ENCODE results near the gene BAG5. TPM values are rescaled to one million over a fixed set of nuclear protein-coding genes. Genes with fewer than 3 reads are reported as not detected.

BAG5 gene
- total and polyA plus RNA-seq, 2 of the 4 experiments (the other 2 are of a cell fraction), result 6.7 to 22.2 TPM

- BruUV-seq (replicated peaks), result no TSS peak
- in situ Hi-C loops (cut with MboI; ENCODE audit: low sequenced_read_pairs) (no loop called here), dilution Hi-C loops (cut with HindIII; ENCODE audit: low sequenced_read_pairs, unreplicated experiment) (no loop called here), intact Hi-C loops (cut with micrococcal nuclease) (no loop called here)
- no peak overlapping the region for H3K14ac ChIP-seq (replicated peaks; ENCODE audit: low read depth, low read length)
- no peak overlapping the region for H2BK15ac ChIP-seq (ENCODE audit: low read depth, low read length)
- no peak overlapping the region for H4K91ac ChIP-seq (ENCODE audit: insufficient read depth, low read depth, low read length)
- H3K18ac ChIP-seq (ENCODE audit: low read depth, low read length), result no peak overlapping the region
- peaks cover 11% of the 10 kb centered on the region; the same call in 1 of the 2 replicates for H3K36me3 ChIP-seq (ENCODE audit: control insufficient read depth, insufficient read depth, low read length)
- no peak overlapping the region for H2AFZ ChIP-seq (replicated peaks; ENCODE audit: low read length, poor library complexity)
- H3K23ac ChIP-seq (ENCODE audit: low read depth, low read length), result no peak overlapping the region
- no peak overlapping the region for H3K4me2 ChIP-seq (ENCODE audit: low read depth, low read length)
- no peak overlapping the region for H2AK9ac ChIP-seq (replicated peaks; ENCODE audit: low read depth, low read length, poor library complexity)
- no peak overlapping the region for H2BK120ac ChIP-seq (ENCODE audit: low read depth, low read length)
- no peak overlapping the region for H3K9ac ChIP-seq (ENCODE audit: low read depth, low read length)
- no peak overlapping the region for H3K4ac ChIP-seq (ENCODE audit: low read depth, low read length)
- ChIA-PET CTCF (no interaction called here), POLR2A (ENCODE audit: unreplicated experiment) (no interaction called here)
- ATAC-seq (ENCODE audit: low read depth), result no peak
- H2AK5ac ChIP-seq (ENCODE audit: low read depth, low read length), result no peak overlapping the region
- no peak overlapping the region for H2BK20ac ChIP-seq (ENCODE audit: low read depth, low read length)
- no peak overlapping the region for H4K8ac ChIP-seq (ENCODE audit: low read depth in 2 of 2, low read length in 2 of 2)
- H3K4me1 ChIP-seq (ENCODE audit: control insufficient read depth, insufficient read depth, low read length), result peaks cover 9% of the 10 kb centered on the region
- no peaks in the 10 kb centered on the region for H3K27me3 ChIP-seq (ENCODE audit: control insufficient read depth, insufficient read depth, low read length)
- no peak overlapping the region for H3K27ac ChIP-seq (ENCODE audit: insufficient read depth, low read length)
- no peaks in the 10 kb centered on the region for H3K9me1 ChIP-seq (ENCODE audit: insufficient read depth, low read length)
- peaks cover 0 to 15% of the 10 kb centered on the region in 2 experiments; a peak in 2 of 4 replicates for H3K79me1 ChIP-seq (ENCODE audit: low read depth in 1 of 2, low read length in 2 of 2)
- TF ChIP-seq SMC3 (IDR thresholded peaks at IDR 0.05; ENCODE audit: low read depth, low read length), result no peak
- no peak for TF ChIP-seq ELK1 (IDR thresholded peaks at IDR 0.05; ENCODE audit: borderline replicate concordance, low read depth, low read length)
- no peak for TF ChIP-seq MXI1 (IDR thresholded peaks at IDR 0.05; ENCODE audit: borderline replicate concordance, low read depth, low read length)
- no peak for TF ChIP-seq RFX5 (IDR thresholded peaks at IDR 0.05; ENCODE audit: low read depth, low read length)
- TF ChIP-seq RAD21 (IDR thresholded peaks at IDR 0.05; ENCODE audit: low read length), result no peak
- TF ChIP-seq CHD1 (IDR thresholded peaks at IDR 0.05; ENCODE audit: low read depth, low read length), result no peak
- no peak for TF ChIP-seq CTCF (conservative IDR thresholded peaks at IDR 0.05; ENCODE audit: low read depth, low read length)
- no peak for TF ChIP-seq FOS (IDR thresholded peaks at IDR 0.05; ENCODE audit: low read depth, low read length)
- no peak for TF ChIP-seq CEBPB (IDR thresholded peaks at IDR 0.05; ENCODE audit: low read depth, low read length)
- no peak for TF ChIP-seq BHLHE40 (IDR thresholded peaks at IDR 0.05; ENCODE audit: low read depth, low read length)
- no peak for TF ChIP-seq USF2 (IDR thresholded peaks at IDR 0.05; ENCODE audit: low read depth, low read length)
- no peak for TF ChIP-seq RCOR1 (IDR thresholded peaks at IDR 0.05; ENCODE audit: insufficient replicate concordance, low read length)
- no peak for TF ChIP-seq MAFK (IDR thresholded peaks at IDR 0.05; ENCODE audit: low read depth, low read length)
- TF ChIP-seq MAZ (IDR thresholded peaks at IDR 0.05; ENCODE audit: borderline replicate concordance, low read depth, low read length), result no peak
- TF ChIP-seq POLR2A (IDR thresholded peaks at IDR 0.05; ENCODE audit: low read depth, low read length), result no peak
- no peak for TF ChIP-seq NFE2L2 (IDR thresholded peaks at IDR 0.05; ENCODE audit: low read depth, low read length)
- no peak overlapping the region for H2BK5ac ChIP-seq (ENCODE audit: low read depth, low read length, poor library complexity, severe bottlenecking)
- no peak overlapping the region for H4K5ac ChIP-seq (ENCODE audit: low read depth, low read length)
- H3K4me3 ChIP-seq (ENCODE audit: insufficient read depth, low read depth, low read length), result no peak overlapping the region
- no peaks in the 10 kb centered on the region for H3K9me3 ChIP-seq (ENCODE audit: control insufficient read depth, insufficient read depth, low read length)
- no peak for DNase-seq
- H3K56ac ChIP-seq (ENCODE audit: extremely low read depth, insufficient read depth, low read length), result no peak overlapping the region
- 84% methylated on average over 9 of the region's 11 CpGs; no CpG with 5 or more reads in 1 of the 2 experiments for WGBS, 2 experiments (ENCODE audit: extremely low coverage in 2 of 2, insufficient read length in 1 of 2)
- H4K20me1 ChIP-seq (ENCODE audit: insufficient read depth, low read length), result peaks cover 11% of the 10 kb centered on the region; the same call in 1 of the 2 replicates
Measured at GRCh38 chr14:103535891-103536565, 26.4 kb downstream of the BAG5 start.
